K562 (cell line): Measurements from ENCODE around the gene ALS2. TPM values are rescaled to one million over a fixed set of nuclear protein-coding genes. Genes with fewer than 3 reads are reported as not detected.

Experiments
- ATAC-seq: fragments of 200-7000 bp; cut with Tn5 transposase; 3 replicates; pipeline ENCODE4 v1.9.1; 2020; ENCODE audit warnings: moderate library complexity
- BruUV-seq: library from RNA; stranded (reverse); fragments of 400-500 nt; replicated peaks from 2 replicates; lab custom pipeline; 2021; lab: Mats Ljungman, UMichigan
- CTCF ChIA-PET: fragments of 300-600 bp; formaldehyde crosslinking; extraction: SDS; loops from one replicate; lab custom pipeline; 2021; ENCODE audit warnings: low intra/inter-chr PET ratio; lab: Yijun Ruan, JAX
- POLR2A ChIA-PET: fragments of 300-600, 350-650 bp; sonication (Branson Sonifier 250); formaldehyde crosslinking; extraction: SDS; loops from one replicate; lab custom pipeline; 2021; ENCODE audit warnings: antibody characterized with exemption, inconsistent platforms; lab: Yijun Ruan, JAX
- DNase-seq, 4 experiments: peaks; one replicate each; pipeline versions ENCODE4 v3.0.0 to v3.0.0-alpha.2; 2011 to 2018; ENCODE audit warnings: low spot score in 3 of 4, mixed read lengths in 3 of 4; ENCODE audit errors: extremely low read depth in 1 of 4
- FAIRE-seq: peaks from 2 replicates; lab custom pipeline; 2011; peaks lifted over from hg19 to GRCh38; lab: Jason Lieb, UNC
- H2AFZ ChIP-seq: 2 replicates; pipeline ENCODE4 v1.6.0; 2011; ENCODE audit warnings: low read depth, low read length, control low read depth, inconsistent platforms
- H3K27ac ChIP-seq: fragments of 200-600 bp; 3 replicates; pipeline ENCODE4 v1.8.0; 2011; ENCODE audit warnings: low read depth, mild to moderate bottlenecking, control low read depth, inconsistent platforms, low read length, moderate library complexity, mixed read lengths; ENCODE audit errors: extremely low read depth
- H3K27me3 ChIP-seq, 2 experiments: fragments of 300-600 bp in 1 of 2; 2 replicates in 1 of 2; 3 replicates in 1 of 2; pipeline versions ENCODE4 v1.6.0 to v1.8.0; 2011; ENCODE audit warnings: inconsistent platforms in 2 of 2, low read length in 2 of 2, mild to moderate bottlenecking in 1 of 2, mixed read lengths in 1 of 2, moderate library complexity in 1 of 2; ENCODE audit not compliant: control insufficient read depth in 2 of 2, insufficient read depth in 2 of 2
- H3K36me3 ChIP-seq: fragments of 300-600 bp; 3 replicates; pipeline ENCODE4 v1.8.0; 2011; ENCODE audit warnings: mild to moderate bottlenecking, low read length, inconsistent platforms; ENCODE audit not compliant: control insufficient read depth, insufficient read depth
- H3K4me1 ChIP-seq, 2 experiments: fragments of 200-600 bp in 1 of 2; replicated peaks in 1 of 2; 2 replicates in 1 of 2; 3 replicates in 1 of 2; pipeline versions ENCODE4 v1.5.1 to v1.8.0; 2011; ENCODE audit warnings: inconsistent platforms in 2 of 2, low read length in 2 of 2, mild to moderate bottlenecking in 1 of 2, mixed read lengths in 1 of 2, moderate library complexity in 1 of 2; ENCODE audit not compliant: control insufficient read depth in 2 of 2, insufficient read depth in 2 of 2
- H3K4me2 ChIP-seq: 2 replicates; pipeline ENCODE4 v1.6.1; 2011; ENCODE audit warnings: low read length, control low read depth, inconsistent platforms, mixed read lengths; ENCODE audit not compliant: insufficient read depth
- H3K4me3 ChIP-seq: fragments of 200-600 bp; sonication (generic), shearing (Covaris generic); 2 replicates; pipeline ENCODE4 v1.5.1; 2016; ENCODE audit warnings: control low read depth, inconsistent platforms
- H3K79me2 ChIP-seq: fragments of 200-600 bp; 3 replicates; pipeline ENCODE4 v1.8.0; 2011; ENCODE audit warnings: low read length, inconsistent platforms; ENCODE audit not compliant: control insufficient read depth, insufficient read depth
- H3K9ac ChIP-seq, 2 experiments: 2 replicates each; pipeline versions ENCODE4 v1.6.0 to v1.6.1; 2011; ENCODE audit warnings: low read depth in 2 of 2, low read length in 2 of 2, control low read depth in 1 of 2, inconsistent platforms in 1 of 2, mild to moderate bottlenecking in 1 of 2, mixed read lengths in 1 of 2; ENCODE audit not compliant: insufficient read depth in 1 of 2
- H3K9me1 ChIP-seq: one replicate; pipeline ENCODE4 v1.6.0; 2011; ENCODE audit warnings: inconsistent platforms, mild to moderate bottlenecking, low read length, moderate library complexity; ENCODE audit not compliant: control insufficient read depth, insufficient read depth
- H3K9me3 ChIP-seq: replicated peaks from 2 replicates; pipeline ENCODE4 v1.5.1; 2011; ENCODE audit warnings: low read depth, low read length, inconsistent platforms; ENCODE audit not compliant: control insufficient read depth, insufficient read depth
- H4K20me1 ChIP-seq: replicated peaks from 2 replicates; pipeline ENCODE4 v1.6.1; 2011; ENCODE audit warnings: low read length, inconsistent platforms, mixed read lengths; ENCODE audit not compliant: control insufficient read depth, insufficient read depth
- ATF7 ChIP-seq: fragments of 450-650 bp; IDR thresholded peaks from 2 replicates; pipeline ENCODE4 v1.7.1; 2014; ENCODE audit warnings: mild to moderate bottlenecking, moderate library complexity
- CEBPB ChIP-seq: fragments of 450-650 bp; IDR thresholded peaks from 2 replicates; pipeline ENCODE4 v1.6.1; 2016; ENCODE audit warnings: missing genetic modification characterization, missing compliant biosample characterization
- POLR2H ChIP-seq: IDR thresholded peaks from 2 replicates; pipeline ENCODE4 v1.6.1; 2016; ENCODE audit warnings: missing genetic modification characterization, low read depth, mild to moderate bottlenecking, control low read depth, missing compliant biosample characterization, moderate library complexity
- SPI1 ChIP-seq: IDR thresholded peaks from 2 replicates; pipeline ENCODE4 v1.6.1; 2011; ENCODE audit warnings: low read depth, low read length, control low read depth, borderline replicate concordance
- XRCC4 ChIP-seq: IDR thresholded peaks from one replicate; pipeline ENCODE4 v1.6.1; 2011; ENCODE audit not compliant: insufficient read depth, insufficient read length; ENCODE audit errors: extremely low read depth
- ZNF584 ChIP-seq: fragments of 200-800 bp; sonication (Bioruptor generic); IDR thresholded peaks from 2 replicates; pipeline ENCODE4 v1.6.1; 2016; ENCODE audit warnings: low read depth, mild to moderate bottlenecking, missing genetic modification characterization, missing compliant biosample characterization
- ZNF785 ChIP-seq: fragments of 250-450 bp; sonication (Bioruptor Pico); IDR thresholded peaks from 2 replicates; pipeline ENCODE4 v1.4.0; 2020; ENCODE audit warnings: mild to moderate bottlenecking
- WGBS: fragments of 100-300 bp; shearing (Covaris generic); methylation state at CpG from one replicate; pipeline ENCODE4 v1.1.6; 2016; ENCODE audit warnings: low coverage, mixed read lengths; ENCODE audit not compliant: insufficient coverage; ENCODE audit errors: missing lambda C conversion rate; 5-methylcytosine and 5-hydroxymethylcytosine counted together
- in situ Hi-C: fragments of 300-500 bp; cut with MboI; formaldehyde crosslinking; loops from 4 replicates; pipeline ENCODE4 v1.15.0; 2018; ENCODE audit warnings: inconsistent platforms, mixed read lengths
- intact Hi-C: fragments of 100-400 bp; cut with micrococcal nuclease; formaldehyde crosslinking; loops from 2 replicates; pipeline ENCODE4 v1.14.2; 2022
- polyA plus RNA-seq, 8 experiments: library from polyadenylated mRNA; depleted of rRNA in 4 of 8; stranded (reverse) in 5 of 8; unstranded in 3 of 8; fragments of >200 nt; fragmentation: Nextera tagmentation in 2 of 8; fragmentation: Illumina TruSeq in 1 of 8; extraction: Ambion mirVana in 2 of 8; extraction: Trizol in 1 of 8; gene quantifications; 2 replicates each; pipeline versions ENCODE4 v1.2.1 to v1.2.3, GENCODE V29; 2011 to 2014; ENCODE audit warnings: inconsistent platforms in 1 of 8, missing spikeins in 1 of 8
- total RNA-seq, 7 experiments: library from RNA; depleted of rRNA in 6 of 7; stranded (reverse); fragments of >200 nt in 6 of 7; fragmentation: Illumina TruSeq in 2 of 7; extraction: Trizol in 2 of 7; gene quantifications; 2 replicates each; pipeline versions ENCODE4 v1.2.1 to v1.2.3, GENCODE V29; 2011 to 2021; ENCODE audit warnings: low replicate concordance in 1 of 7
- TF ChIP-seq, protein P1 (sequence below): sonication (generic); IDR thresholded peaks from 2 replicates; pipeline ENCODE4 v1.6.1; 2016
- TF ChIP-seq, protein P2 (sequence below): fragments of 250-450 bp; sonication (Bioruptor Pico); IDR thresholded peaks from 2 replicates; pipeline ENCODE4 v1.5.0; 2021; ENCODE audit warnings: mild to moderate bottlenecking, borderline replicate concordance
- TF ChIP-seq, protein P3 (sequence below): fragments of 250-450 bp; sonication (Bioruptor Pico); IDR thresholded peaks from 2 replicates; pipeline ENCODE4 v1.8.0; 2022; ENCODE audit warnings: inconsistent platforms, mild to moderate bottlenecking, moderate library complexity, borderline replicate concordance

Gene ALS2
- total and polyA plus RNA-seq, 9 of the 15 experiments (the other 6 are each of a cell fraction or from before 2014, with no cell fraction given) = 5.2 to 17.7 (median 11.6) TPM

DNA sequence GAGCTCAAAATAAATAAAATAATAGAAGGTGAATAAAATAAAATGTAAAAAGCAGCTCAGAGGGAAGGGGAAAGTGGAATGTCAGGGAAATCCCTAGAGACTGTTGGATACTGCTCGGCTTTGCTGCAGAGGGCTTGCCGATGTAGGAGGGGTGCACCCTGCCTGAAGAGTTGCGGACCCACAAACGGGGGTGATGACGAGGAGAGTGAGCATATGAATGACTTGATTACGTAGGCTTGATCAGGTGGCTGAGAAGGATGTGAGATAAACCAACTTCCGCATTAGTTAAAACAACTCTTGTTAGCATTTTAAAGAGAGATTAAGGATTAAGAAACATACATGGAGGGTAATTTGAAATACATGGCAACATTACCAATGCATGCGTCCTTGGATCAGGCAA is 116.4 kb downstream of the ALS2 start (continued):
- TF ChIP-seq, protein P1, sequence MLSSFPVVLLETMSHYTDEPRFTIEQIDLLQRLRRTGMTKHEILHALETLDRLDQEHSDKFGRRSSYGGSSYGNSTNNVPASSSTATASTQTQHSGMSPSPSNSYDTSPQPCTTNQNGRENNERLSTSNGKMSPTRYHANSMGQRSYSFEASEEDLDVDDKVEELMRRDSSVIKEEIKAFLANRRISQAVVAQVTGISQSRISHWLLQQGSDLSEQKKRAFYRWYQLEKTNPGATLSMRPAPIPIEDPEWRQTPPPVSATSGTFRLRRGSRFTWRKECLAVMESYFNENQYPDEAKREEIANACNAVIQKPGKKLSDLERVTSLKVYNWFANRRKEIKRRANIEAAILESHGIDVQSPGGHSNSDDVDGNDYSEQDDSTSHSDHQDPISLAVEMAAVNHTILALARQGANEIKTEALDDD = 0 out of 2 replicates have a peak, but pooled peaks have one; percentile 24
- no peak for TF ChIP-seq ZNF785 (CRISPR knock-in tag)

DNA sequence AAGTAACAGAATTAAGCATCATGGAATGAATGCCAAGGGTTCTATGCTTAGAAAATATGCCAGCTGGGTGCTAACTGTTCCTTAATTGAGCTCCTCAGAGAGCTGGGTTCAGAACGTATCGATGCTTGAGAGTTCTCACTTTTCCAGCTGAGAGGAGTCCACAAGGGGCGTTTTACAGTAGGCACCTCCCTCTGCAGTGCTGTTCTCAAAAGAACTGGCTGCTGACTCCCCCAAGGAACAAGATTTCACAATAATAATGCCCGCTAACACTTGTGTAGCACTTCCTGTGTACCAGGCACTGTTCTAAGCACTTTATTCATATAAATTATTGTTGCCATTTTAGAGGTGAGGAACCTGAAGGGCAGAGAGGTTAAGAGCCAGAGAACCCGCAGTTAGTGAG is 119.4 kb downstream of the ALS2 start:
- Histone ChIP-seq H3K9me1 (no peaks in the 10 kb centered on the region), H3K4me3 (no peak overlapping the region), H3K9ac (no peak overlapping the region), H3K79me2 (no peaks in the 10 kb centered on the region), H3K9me3 (no peaks in the 10 kb centered on the region)
- BruUV-seq = no TSS peak
- CTCF ChIA-PET = no interaction called here
- in situ Hi-C loops = no loop called here
- peak; percentile 64 for ATAC-seq
- TF ChIP-seq XRCC4 = no peak
- TF ChIP-seq ZNF584 = no peak
- TF ChIP-seq, protein P2, sequence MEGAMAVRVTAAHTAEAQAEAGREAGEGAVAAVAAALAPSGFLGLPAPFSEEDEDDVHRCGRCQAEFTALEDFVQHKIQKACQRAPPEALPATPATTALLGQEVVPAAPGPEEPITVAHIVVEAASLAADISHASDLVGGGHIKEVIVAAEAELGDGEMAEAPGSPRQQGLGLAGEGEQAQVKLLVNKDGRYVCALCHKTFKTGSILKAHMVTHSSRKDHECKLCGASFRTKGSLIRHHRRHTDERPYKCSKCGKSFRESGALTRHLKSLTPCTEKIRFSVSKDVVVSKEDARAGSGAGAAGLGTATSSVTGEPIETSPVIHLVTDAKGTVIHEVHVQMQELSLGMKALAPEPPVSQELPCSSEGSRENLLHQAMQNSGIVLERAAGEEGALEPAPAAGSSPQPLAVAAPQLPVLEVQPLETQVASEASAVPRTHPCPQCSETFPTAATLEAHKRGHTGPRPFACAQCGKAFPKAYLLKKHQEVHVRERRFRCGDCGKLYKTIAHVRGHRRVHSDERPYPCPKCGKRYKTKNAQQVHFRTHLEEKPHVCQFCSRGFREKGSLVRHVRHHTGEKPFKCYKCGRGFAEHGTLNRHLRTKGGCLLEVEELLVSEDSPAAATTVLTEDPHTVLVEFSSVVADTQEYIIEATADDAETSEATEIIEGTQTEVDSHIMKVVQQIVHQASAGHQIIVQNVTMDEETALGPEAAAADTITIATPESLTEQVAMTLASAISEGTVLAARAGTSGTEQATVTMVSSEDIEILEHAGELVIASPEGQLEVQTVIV = no peak
- peak; percentile 37; the same call in 1 of the 2 replicates for TF ChIP-seq CEBPB
- no peak for TF ChIP-seq ATF7
- TF ChIP-seq SPI1 = no peak
- no peak for TF ChIP-seq POLR2H
- TF ChIP-seq, protein P3, sequence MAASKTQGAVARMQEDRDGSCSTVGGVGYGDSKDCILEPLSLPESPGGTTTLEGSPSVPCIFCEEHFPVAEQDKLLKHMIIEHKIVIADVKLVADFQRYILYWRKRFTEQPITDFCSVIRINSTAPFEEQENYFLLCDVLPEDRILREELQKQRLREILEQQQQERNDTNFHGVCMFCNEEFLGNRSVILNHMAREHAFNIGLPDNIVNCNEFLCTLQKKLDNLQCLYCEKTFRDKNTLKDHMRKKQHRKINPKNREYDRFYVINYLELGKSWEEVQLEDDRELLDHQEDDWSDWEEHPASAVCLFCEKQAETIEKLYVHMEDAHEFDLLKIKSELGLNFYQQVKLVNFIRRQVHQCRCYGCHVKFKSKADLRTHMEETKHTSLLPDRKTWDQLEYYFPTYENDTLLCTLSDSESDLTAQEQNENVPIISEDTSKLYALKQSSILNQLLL = no peak
- TF ChIP-seq, all 486 proteins: peak for 1
- Histone ChIP-seq H3K27ac (no peak overlapping the region), H3K4me2 (no peak overlapping the region), H3K36me3 (no peaks in the 10 kb centered on the region), H3K27me3 (no peaks in the 10 kb centered on the region; a peak in 2 of 5 replicates), H4K20me1 (no peaks in the 10 kb centered on the region), H2AFZ (peak overlapping the region; percentile 55), H3K4me1 (no peaks in the 10 kb centered on the region; a peak in 2 of 5 replicates)
- intact Hi-C loops = no loop called here
- POLR2A ChIA-PET = no interaction called here
- peak in 1 of 4 experiments; percentile 9 for DNase-seq
- 9% methylated on average over 3 of the region's 5 CpGs for WGBS
- no peak for FAIRE-seq
